HepG2 (cell line): Measurements from ENCODE around the gene IQGAP2. TPM values are rescaled to one million over a fixed set of nuclear protein-coding genes. Genes with fewer than 3 reads are reported as not detected.
A peak's percentile ranks its signal among the peaks of the same experiment; 100 is the strongest.

Experiments
- ARID4A ChIP-seq: sonication (generic); formaldehyde crosslinking; IDR thresholded peaks from 2 replicates; pipeline ENCODE4 v1.5.0; 2020; ENCODE audit warnings: mild to moderate bottlenecking, missing genetic modification reagents, borderline replicate concordance
- CEBPG ChIP-seq: IDR thresholded peaks from 2 replicates; pipeline ENCODE4 v1.6.1; 2016
- FOXJ3 ChIP-seq: sonication (generic); formaldehyde crosslinking; IDR thresholded peaks from 2 replicates; pipeline ENCODE4 v1.4.0; 2020; ENCODE audit warnings: missing genetic modification reagents, mild to moderate bottlenecking, borderline replicate concordance
- FOXK1 ChIP-seq: sonication (generic); formaldehyde crosslinking; IDR thresholded peaks from 2 replicates; pipeline ENCODE4 v1.4.0; 2020; ENCODE audit warnings: low read depth, missing genetic modification reagents, borderline replicate concordance
- FOXO1 ChIP-seq: sonication (generic); formaldehyde crosslinking; IDR thresholded peaks from 2 replicates; pipeline ENCODE4 v1.4.0; 2020; ENCODE audit warnings: missing genetic modification reagents
- GATA4 ChIP-seq: sonication (generic); IDR thresholded peaks from 2 replicates; pipeline ENCODE4 v1.6.1; 2016; ENCODE audit warnings: antibody characterized with exemption, low read depth, borderline replicate concordance
- HMG20A ChIP-seq: IDR thresholded peaks from 2 replicates; pipeline ENCODE4 v1.6.1; 2016; ENCODE audit warnings: borderline replicate concordance
- HNF1A ChIP-seq, 2 experiments: sonication (generic) in 1 of 2; formaldehyde crosslinking in 1 of 2; IDR thresholded peaks; 2 replicates each; pipeline versions ENCODE4 v1.4.0 to v1.6.1; 2016 to 2020; ENCODE audit warnings: borderline replicate concordance in 1 of 2, low read depth in 1 of 2, mild to moderate bottlenecking in 1 of 2, missing genetic modification reagents in 1 of 2
- NCOA2 ChIP-seq: sonication (generic); formaldehyde crosslinking; IDR thresholded peaks from 2 replicates; pipeline ENCODE4 v1.8.0; 2022; ENCODE audit warnings: inconsistent platforms
- RARA ChIP-seq: IDR thresholded peaks from 2 replicates; pipeline ENCODE4 v1.6.1; 2016; ENCODE audit warnings: missing genetic modification reagents, missing compliant biosample characterization
- SOX13 ChIP-seq, 3 experiments: fragments of 450-650 bp in 1 of 3; sonication (generic) in 1 of 3; formaldehyde crosslinking in 1 of 3; IDR thresholded peaks in 2 of 3; conservative IDR thresholded peaks in 1 of 3; 2 replicates each; pipeline versions ENCODE4 v1.5.0 to v1.6.1; 2016 to 2020; ENCODE audit warnings: antibody characterized with exemption in 1 of 3, mild to moderate bottlenecking in 1 of 3, missing compliant biosample characterization in 1 of 3, missing genetic modification reagents in 1 of 3, moderate library complexity in 1 of 3
- SOX6 ChIP-seq, 2 experiments: fragments of 450-650 bp in 1 of 2; sonication (generic) in 1 of 2; formaldehyde crosslinking in 1 of 2; IDR thresholded peaks; 2 replicates each; pipeline versions ENCODE4 v1.4.0 to v1.6.1; 2017 to 2020; ENCODE audit warnings: antibody characterized with exemption in 1 of 2, mild to moderate bottlenecking in 1 of 2, missing genetic modification reagents in 1 of 2
- SRY ChIP-seq: sonication (generic); formaldehyde crosslinking; IDR thresholded peaks from 2 replicates; pipeline ENCODE4 v1.8.0; 2022; ENCODE audit warnings: mild to moderate bottlenecking, missing genetic modification reagents
- ZNF503 ChIP-seq: sonication (generic); formaldehyde crosslinking; IDR thresholded peaks from 2 replicates; pipeline ENCODE4 v1.4.0; 2020; ENCODE audit warnings: missing genetic modification reagents
- ZSCAN29 ChIP-seq: sonication (generic); formaldehyde crosslinking; conservative IDR thresholded peaks from 2 replicates; pipeline ENCODE4 v1.4.0; 2020; ENCODE audit warnings: mild to moderate bottlenecking, missing genetic modification reagents
- polyA plus RNA-seq, 8 experiments: library from polyadenylated mRNA; depleted of rRNA in 3 of 8; stranded (reverse) in 7 of 8; unstranded in 1 of 8; fragments of >200 nt; fragmentation: Illumina TruSeq in 4 of 8; extraction: Trizol in 4 of 8; gene quantifications; 2 replicates each; pipeline versions ENCODE4 v1.2.1 to v1.2.3, GENCODE V29; 2011 to 2016; ENCODE audit warnings: low read depth in 4 of 8, missing spikeins in 1 of 8, mixed read lengths in 1 of 8; ENCODE audit not compliant: insufficient read depth in 1 of 8
- total RNA-seq, 5 experiments: library from RNA; depleted of rRNA; stranded (reverse); fragments of >200 nt; fragmentation: Illumina TruSeq; extraction: Trizol; gene quantifications; 2 replicates each; pipeline ENCODE4 v1.2.3, GENCODE V29; 2016; ENCODE audit warnings: low read depth in 1 of 5

IQGAP2 gene
- total and polyA plus RNA-seq, 2 of the 13 experiments (the other 11 are each of a cell fraction or from before 2014, with no cell fraction given), result 35.2 to 83.3 TPM

- TF ChIP-seq SRY (no peak), ZSCAN29 (CRISPR knock-in tag) (no peak), FOXO1 (CRISPR knock-in tag) (no peak), SOX6 (IDR thresholded peaks at IDR 0.05) (no peak), SOX6 (CRISPR knock-in tag; IDR thresholded peaks at IDR 0.05) (peak; percentile 38), ARID4A (CRISPR knock-in tag) (peak; percentile 41; the same call in 1 of the 2 replicates), CEBPG (CRISPR knock-in tag) (peak; percentile 53; the same call in 1 of the 2 replicates), SOX13 (IDR thresholded peaks at IDR 0.05) (no peak), SOX13 (CRISPR knock-in tag; conservative IDR thresholded peaks at IDR 0.05 in 1 of 2, IDR thresholded peaks at IDR 0.05 in 1 of 2) (peak in 1 of 2 experiments; percentile 26; a peak in 1 of 4 replicates), GATA4 (no peak), ZNF503 (CRISPR knock-in tag) (peak; percentile 37; the same call in 1 of the 2 replicates), FOXK1 (CRISPR knock-in tag) (no peak), RARA (CRISPR knock-in tag) (no peak), HNF1A (IDR thresholded peaks at IDR 0.05; ENCODE audit: low read depth) (0 out of 2 replicates have a peak, but pooled peaks have one; percentile 26), HNF1A (CRISPR knock-in tag; IDR thresholded peaks at IDR 0.05; ENCODE audit: borderline replicate concordance) (no peak), FOXJ3 (CRISPR knock-in tag) (peak; percentile 48; the same call in 1 of the 2 replicates), HMG20A (peak; percentile 23; the same call in 1 of the 2 replicates), NCOA2 (CRISPR knock-in tag) (peak; percentile 67)
Observed at GRCh38 chr5:76472335-76473008, 69.4 kb downstream of the IQGAP2 start (continued).
